Hepatocyte (in vitro differentiated cells): ENCODE results near the gene DSC2. TPM values are rescaled to one million over a fixed set of nuclear protein-coding genes. Genes with fewer than 3 reads are reported as not detected.

ENCODE experiments used
- DNase-seq: peaks from one replicate; pipeline ENCODE4 v3.0.0-alpha.2; 2016; ENCODE audit warnings: low spot score
- H2AFZ ChIP-seq: fragments of 200-600 bp; sonication (generic); 2 replicates; pipeline ENCODE4 v1.6.0; 2016; ENCODE audit warnings: antibody characterized with exemption, mild to moderate bottlenecking
- H3K27ac ChIP-seq: fragments of 200-600 bp; sonication (generic); 2 replicates; pipeline ENCODE4 v1.5.1; 2016; ENCODE audit warnings: mild to moderate bottlenecking
- H3K27me3 ChIP-seq: fragments of 200-600 bp; sonication (generic); 2 replicates; pipeline ENCODE4 v1.6.1; 2016
- H3K36me3 ChIP-seq: fragments of 200-600 bp; sonication (generic); replicated peaks from 2 replicates; pipeline ENCODE4 v1.5.1; 2016; ENCODE audit warnings: low read depth; ENCODE audit not compliant: insufficient read depth
- H3K4me1 ChIP-seq: fragments of 200-600 bp; sonication (generic); 2 replicates; pipeline ENCODE4 v1.5.1; 2016; ENCODE audit warnings: mild to moderate bottlenecking, moderate library complexity; ENCODE audit not compliant: insufficient read depth
- H3K4me2 ChIP-seq: fragments of 200-600 bp; sonication (generic); 2 replicates; pipeline ENCODE4 v1.6.0; 2016
- H3K4me3 ChIP-seq: fragments of 200-600 bp; sonication (generic); 2 replicates; pipeline ENCODE4 v1.5.1; 2016; ENCODE audit warnings: mild to moderate bottlenecking
- H3K79me2 ChIP-seq: fragments of 200-600 bp; sonication (generic); 2 replicates; pipeline ENCODE4 v1.6.0; 2017; ENCODE audit warnings: mild to moderate bottlenecking
- H3K9me2 ChIP-seq: fragments of 200-600 bp; sonication (generic); replicated peaks from 2 replicates; pipeline ENCODE4 v1.6.0; 2017; ENCODE audit warnings: mild to moderate bottlenecking; ENCODE audit not compliant: insufficient read depth
- H3K9me3 ChIP-seq: fragments of 200-600 bp; sonication (generic); 2 replicates; pipeline ENCODE4 v1.5.1; 2016; ENCODE audit warnings: low read depth, mild to moderate bottlenecking
- H4K20me1 ChIP-seq: fragments of 200-600 bp; sonication (generic); 2 replicates; pipeline ENCODE4 v1.6.0; 2016; ENCODE audit warnings: mild to moderate bottlenecking; ENCODE audit not compliant: insufficient read depth, poor library complexity, severe bottlenecking
- CTCF ChIP-seq: fragments of 200-600 bp; sonication (generic); IDR thresholded peaks from 2 replicates; pipeline ENCODE4 v1.5.1; 2016; ENCODE audit warnings: antibody characterized with exemption, mild to moderate bottlenecking; ENCODE audit not compliant: poor library complexity
- EZH2 ChIP-seq: fragments of 200-600 bp; sonication (generic); IDR thresholded peaks from 2 replicates; pipeline ENCODE4 v1.6.1; 2016; ENCODE audit warnings: antibody characterized with exemption, mild to moderate bottlenecking, borderline replicate concordance
- EZH2phosphoT487 ChIP-seq: fragments of 200-600 bp; sonication (generic); IDR thresholded peaks from one replicate; pipeline ENCODE4 v1.6.1; 2018; ENCODE audit warnings: antibody characterized with exemption, mild to moderate bottlenecking, low read depth, moderate library complexity; ENCODE audit not compliant: unreplicated experiment, severe bottlenecking
- WGBS: methylation state at CpG from one replicate; pipeline ENCODE4 v1.1.6; 2016; ENCODE audit warnings: low lambda C conversion rate; ENCODE audit errors: missing lambda C conversion rate; 5-methylcytosine and 5-hydroxymethylcytosine counted together
- polyA plus RNA-seq: library from polyadenylated mRNA; unstranded; fragments of >200 nt; fragmentation: Nextera tagmentation; extraction: Ambion mirVana; gene quantifications from 2 replicates; pipeline ENCODE4 v1.2.1, GENCODE V29; 2016
- total RNA-seq: library from RNA; depleted of rRNA; stranded (reverse); fragments of >200 nt; gene quantifications from 2 replicates; pipeline ENCODE4 v1.2.3, GENCODE V29; 2014

Gene DSC2
- total and polyA plus RNA-seq, 2 experiments from 2014 or later, result 28.7 to 59.6 TPM

GRCh38 chr18:31088532-31088931 is 13.7 kb downstream of the DSC2 start:
- Histone ChIP-seq H3K4me2 (no peak overlapping the region), H3K4me3 (no peak overlapping the region), H4K20me1 (peaks cover 2% of the 10 kb centered on the region), H2AFZ (no peak overlapping the region), H3K9me2 (no peaks in the 10 kb centered on the region), H3K36me3 (no peaks in the 10 kb centered on the region), H3K4me1 (no peaks in the 10 kb centered on the region), H3K27me3 (no peaks in the 10 kb centered on the region), H3K79me2 (peaks cover 17% of the 10 kb centered on the region), H3K9me3 (no peaks in the 10 kb centered on the region), H3K27ac (no peak overlapping the region)
- WGBS, result 100% methylated on average over 3 of the region's 3 CpGs
- no peak for TF ChIP-seq EZH2phosphoT487
- DNase-seq, result no peak

- Histone ChIP-seq H3K27ac (no peak overlapping the region), H3K4me1 (no peaks in the 10 kb centered on the region), H3K27me3 (no peaks in the 10 kb centered on the region), H3K9me3 (no peaks in the 10 kb centered on the region), H3K4me3 (no peak overlapping the region), H3K36me3 (no peaks in the 10 kb centered on the region), H2AFZ (no peak overlapping the region), H3K9me2 (no peaks in the 10 kb centered on the region), H3K4me2 (no peak overlapping the region), H3K79me2 (peaks cover 6% of the 10 kb centered on the region), H4K20me1 (no peaks in the 10 kb centered on the region)
- WGBS, result 99% methylated on average over 3 of the region's 3 CpGs
- TF ChIP-seq EZH2 (no peak), CTCF (no peak), EZH2phosphoT487 (no peak)
- no peak for DNase-seq
Measured at GRCh38 chr18:31079973-31080372, 22.2 kb downstream of the DSC2 start.

GRCh38 chr18:31077878-31078277 is 24.3 kb downstream of the DSC2 start:
- no peak overlapping the region for H2AFZ ChIP-seq
- H3K4me3 ChIP-seq, result no peak overlapping the region
- 83% methylated on average over 1 of the region's 1 CpG for WGBS
- no peaks in the 10 kb centered on the region for H3K9me3 ChIP-seq
- H3K27ac ChIP-seq, result no peak overlapping the region
- no peaks in the 10 kb centered on the region for H4K20me1 ChIP-seq
- peaks cover 6% of the 10 kb centered on the region for H3K79me2 ChIP-seq
- TF ChIP-seq EZH2 (no peak), EZH2phosphoT487 (no peak), CTCF (no peak)
- no peak for DNase-seq
- no peaks in the 10 kb centered on the region for H3K27me3 ChIP-seq
- H3K36me3 ChIP-seq, result no peaks in the 10 kb centered on the region
- no peaks in the 10 kb centered on the region for H3K9me2 ChIP-seq
- H3K4me1 ChIP-seq, result no peaks in the 10 kb centered on the region
- no peak overlapping the region for H3K4me2 ChIP-seq

- H2AFZ ChIP-seq, result no peak overlapping the region
- no peak overlapping the region for H3K27ac ChIP-seq
- H3K9me3 ChIP-seq, result no peaks in the 10 kb centered on the region
- no peak overlapping the region for H3K4me2 ChIP-seq
- H3K9me2 ChIP-seq, result no peaks in the 10 kb centered on the region
- no peaks in the 10 kb centered on the region for H3K27me3 ChIP-seq
- WGBS, result 92% methylated on average over 4 of the region's 4 CpGs
- H3K79me2 ChIP-seq, result peaks cover 4% of the 10 kb centered on the region
- no peaks in the 10 kb centered on the region for H3K4me1 ChIP-seq
- no peak overlapping the region for H3K4me3 ChIP-seq
- TF ChIP-seq EZH2, result no peak
- no peak for TF ChIP-seq EZH2phosphoT487
- TF ChIP-seq CTCF, result no peak
- no peak for DNase-seq
- H4K20me1 ChIP-seq, result no peaks in the 10 kb centered on the region
- no peaks in the 10 kb centered on the region for H3K36me3 ChIP-seq
Measured at GRCh38 chr18:31072175-31072574, 30.0 kb downstream of the DSC2 start.
